ENCODE results near the gene IL1RN. TPM values are rescaled to one million over a fixed set of nuclear protein-coding genes. Genes with fewer than 3 reads are reported as not detected.

Gene IL1RN
- total and polyA plus RNA-seq, 8 donors: 0.87 to 220 (median 28.5) TPM; not detected in 2

- TF ChIP-seq POLR2AphosphoS5 (IDR thresholded peaks at IDR 0.05) (no peak), CTCF (IDR thresholded peaks at IDR 0.05) (no peak), POLR2A (IDR thresholded peaks at IDR 0.05) (no peak), EP300 (IDR thresholded peaks at IDR 0.05) (no peak)
- Histone ChIP-seq H3K4me3 (no peak overlapping the region), H3K9me3 (no peaks in the 10 kb centered on the region), H3K4me1 (peaks cover 0 to 11% (median 7%) of the 10 kb centered on the region in 4 donors), H3K36me3 (peaks cover 0 to 29% (median 5%) of the 10 kb centered on the region in 4 donors), H3K27ac (no peak overlapping the region), H3K27me3 (no peaks in the 10 kb centered on the region)
- intact Hi-C loops (cut with DNase I; ENCODE audit: low total_unique reads): loop anchor here (5.0 to 10.0 kb wide), 2 partner anchors 67 to 239 kb away; no protein-coding TSS in a partner anchor
- DNase-seq: no peak
- 68 to 90% (median 74%) methylated on average over 1 of the region's 1 CpG for WGBS, 5 donors
Measured at GRCh38 chr2:113135317-113135716, 7.9 kb downstream of the IL1RN start.

- TF ChIP-seq CTCF (IDR thresholded peaks at IDR 0.05): peak in 5 of 7 experiments; percentile 20 to 70 (median 57)
- TF ChIP-seq EP300 (IDR thresholded peaks at IDR 0.05): no peak
- intact Hi-C loops (cut with DNase I; ENCODE audit: low total_unique reads): loop anchor here (5.0 to 10.0 kb wide), 2 partner anchors 65 to 238 kb away; no protein-coding TSS in a partner anchor
- Histone ChIP-seq H3K4me1 (peaks cover 0 to 11% (median 7%) of the 10 kb centered on the region in 4 donors), H3K9me3 (no peaks in the 10 kb centered on the region), H3K36me3 (peaks cover 0 to 14% (median 3%) of the 10 kb centered on the region in 4 donors), H3K27me3 (no peaks in the 10 kb centered on the region), H3K4me3 (no peak overlapping the region), H3K27ac (no peak overlapping the region)
- DNase-seq: peak; percentile 55 to 77
- WGBS, 5 donors: 47 to 51% (median 49%) methylated on average over 8 of the region's 8 CpGs
Measured at GRCh38 chr2:113136828-113137775, 9.7 kb downstream of the IL1RN start.

GRCh38 chr2:113137827-113138226 lies 10.4 kb downstream of the IL1RN start:
- no peaks in the 10 kb centered on the region for H3K27me3 ChIP-seq
- H3K4me1 ChIP-seq: peaks cover 0 to 11% (median 7%) of the 10 kb centered on the region in 4 donors
- DNase-seq: no peak
- intact Hi-C loops (cut with DNase I; ENCODE audit: low total_unique reads): loop anchor here (5.0 to 10.0 kb wide), 2 partner anchors 64 to 237 kb away; no protein-coding TSS in a partner anchor
- no peak for TF ChIP-seq CTCF (IDR thresholded peaks at IDR 0.05)
- 89 to 100% (median 95%) methylated on average over 1 of the region's 1 CpG for WGBS, 5 donors
- H3K36me3 ChIP-seq: peaks cover 0 to 8% (median 1%) of the 10 kb centered on the region in 4 donors
- H3K9me3 ChIP-seq: no peaks in the 10 kb centered on the region
- H3K27ac ChIP-seq: no peak overlapping the region
- no peak overlapping the region for H3K4me3 ChIP-seq

- intact Hi-C loops (cut with DNase I; ENCODE audit: low total_unique reads): loop anchor here (5.0 to 10.0 kb wide), 2 partner anchors 64 to 236 kb away; no protein-coding TSS in a partner anchor
- DNase-seq: peak; percentile 50 to 92
- H3K4me3 ChIP-seq: no peak overlapping the region
- no peaks in the 10 kb centered on the region for H3K27me3 ChIP-seq
- peaks cover 0 to 11% (median 7%) of the 10 kb centered on the region in 4 donors for H3K4me1 ChIP-seq
- no peaks in the 10 kb centered on the region for H3K9me3 ChIP-seq
- TF ChIP-seq CTCF (IDR thresholded peaks at IDR 0.05) (peak in 6 of 7 experiments; percentile 27 to 90 (median 81)), EP300 (IDR thresholded peaks at IDR 0.05) (no peak)
- peaks cover 0 to 2% (median 0%) of the 10 kb centered on the region in 4 donors for H3K36me3 ChIP-seq
- WGBS, 5 donors: 24 to 31% (median 26%) methylated on average over 13 of the region's 13 CpGs
- H3K27ac ChIP-seq: peak overlapping the region in 3 of 5 donors; percentile 36 to 68 (median 40)
Measured at GRCh38 chr2:113138428-113139322, 11.3 kb downstream of the IL1RN start.
